Fibroblast of lung (primary cell): ENCODE data around the gene SNN.

Source experiments
- CTCF ChIP-seq, 2 donors: IDR thresholded peaks in 1 of 2; conservative IDR thresholded peaks in 1 of 2; 1 replicate in 1 of 2; 2 replicates in 1 of 2; pipeline ENCODE4 v1.5.1; 2011 to 2012; ENCODE audit warnings: low read length in 2 of 2, control low read depth in 1 of 2, inconsistent platforms in 1 of 2, low read depth in 1 of 2, mild to moderate bottlenecking in 1 of 2
- EZH2 ChIP-seq: IDR thresholded peaks from 2 replicates; pipeline ENCODE4 v1.5.1; 2012; ENCODE audit warnings: low read length, control low read depth, mild to moderate bottlenecking; ENCODE audit errors: missing control alignments

DNA sequence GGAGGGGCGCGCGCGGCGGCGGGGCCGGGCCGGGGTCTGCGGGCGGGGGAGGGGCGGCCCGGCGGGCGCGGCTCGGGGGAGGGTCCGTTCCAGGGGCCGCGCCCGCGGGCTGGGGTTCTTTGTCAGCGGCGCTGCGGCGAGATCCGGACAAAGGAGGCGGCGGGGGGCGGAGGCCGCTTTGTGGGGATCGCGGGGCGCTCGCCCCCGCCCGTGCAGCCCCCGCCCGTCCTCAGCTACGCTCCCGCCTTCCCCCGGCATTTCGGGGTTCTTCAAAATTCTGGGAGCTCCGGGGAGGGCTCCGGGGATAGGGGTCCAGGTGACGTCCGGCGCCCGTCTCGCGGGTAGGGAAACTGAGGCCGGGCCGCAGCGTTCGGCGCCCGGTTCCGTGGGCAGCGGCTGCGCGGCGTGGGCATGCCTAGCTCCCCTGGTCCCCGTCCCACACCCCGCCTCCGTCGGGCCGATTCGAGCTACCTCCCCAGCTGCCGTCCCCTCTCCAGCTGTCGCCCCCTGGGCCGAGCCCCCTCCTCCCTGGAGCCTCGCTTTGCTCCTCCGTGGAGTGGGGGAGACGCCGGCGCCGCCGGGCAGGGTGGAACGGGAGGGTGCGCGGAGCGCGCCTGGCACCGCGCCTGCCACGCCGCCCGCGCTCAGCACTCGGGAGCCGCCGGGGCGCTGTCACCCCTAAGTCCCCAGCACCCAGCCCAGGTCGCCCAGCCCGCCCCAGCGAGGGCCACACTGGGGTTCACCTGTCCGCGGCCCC, 546 bp downstream of the SNN start:
- TF ChIP-seq EZH2: no peak
- no peak for TF ChIP-seq CTCF (conservative IDR thresholded peaks at IDR 0.05 in 1 of 2, IDR thresholded peaks at IDR 0.05 in 1 of 2; ENCODE audit: low read depth in 1 of 2, low read length in 2 of 2)
